Measurements from ENCODE around the gene SMIM41. TPM values are rescaled to one million over a fixed set of nuclear protein-coding genes. Genes with fewer than 3 reads are reported as not detected.
"Not testable (repeated sequence)": the region's sequence is repeated elsewhere in the genome, so short reads cannot be mapped to it uniquely, and the experiment has no call there.

The SMIM41 gene
- total RNA-seq, 1 donor from 2014 or later, result 0.15 TPM

GRCh38 chr12:52085682-52086180 is 6.2 kb downstream of the SMIM41 start:
- DNase-seq (ENCODE audit: low read depth), result no peak

- no peak for DNase-seq (ENCODE audit: low read depth)
Observed at GRCh38 chr12:52086366-52086765, 6.9 kb downstream of the SMIM41 start.

DNA sequence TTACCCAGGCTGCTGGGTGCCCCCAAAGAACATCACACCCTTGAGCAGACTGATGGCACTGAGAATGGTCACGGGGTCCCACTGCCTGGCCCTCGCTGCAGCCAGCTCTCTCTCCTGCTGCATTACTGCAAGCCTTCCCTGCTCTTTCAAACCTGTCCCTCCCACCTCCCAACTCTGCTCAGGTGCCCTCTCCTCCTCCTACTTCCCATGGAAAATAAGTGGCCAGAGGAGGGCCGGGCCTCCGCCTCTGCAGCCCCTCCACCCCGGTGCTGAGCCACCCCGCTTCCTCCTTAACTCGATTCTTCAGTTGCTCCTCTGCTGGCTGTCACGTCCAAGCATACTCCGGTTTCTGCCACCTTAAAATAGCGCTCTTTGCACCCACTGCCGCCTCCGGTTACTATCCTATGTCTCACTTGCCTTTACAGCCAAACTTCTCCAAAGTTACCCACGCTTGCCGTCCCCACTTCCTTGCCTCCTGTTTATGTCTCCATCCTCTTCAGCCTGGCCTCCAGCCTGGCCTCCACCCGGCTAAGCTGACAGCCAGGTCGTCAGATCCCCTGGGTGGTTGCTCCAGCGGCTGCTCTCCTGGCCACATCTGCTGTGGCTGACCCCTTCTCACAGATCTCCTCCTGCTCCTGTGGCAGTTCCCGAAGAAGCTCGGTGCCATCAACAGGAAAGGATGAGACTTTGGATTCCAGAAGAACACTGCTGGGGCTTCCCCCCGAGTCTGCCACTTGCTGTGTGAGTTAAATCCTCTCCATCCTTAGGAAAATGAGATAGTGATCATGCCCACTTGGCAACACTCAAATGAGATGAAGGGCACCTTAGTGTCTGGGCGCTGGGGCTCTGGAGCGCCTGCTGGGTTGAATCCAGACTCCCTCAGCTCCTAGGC is 7.7 kb downstream of the SMIM41 start:
- DNase-seq (ENCODE audit: low read depth), result no peak

GRCh38 chr12:52087961-52088820 is 8.7 kb downstream of the SMIM41 start:
- DNase-seq (ENCODE audit: low read depth), result no peak

DNA sequence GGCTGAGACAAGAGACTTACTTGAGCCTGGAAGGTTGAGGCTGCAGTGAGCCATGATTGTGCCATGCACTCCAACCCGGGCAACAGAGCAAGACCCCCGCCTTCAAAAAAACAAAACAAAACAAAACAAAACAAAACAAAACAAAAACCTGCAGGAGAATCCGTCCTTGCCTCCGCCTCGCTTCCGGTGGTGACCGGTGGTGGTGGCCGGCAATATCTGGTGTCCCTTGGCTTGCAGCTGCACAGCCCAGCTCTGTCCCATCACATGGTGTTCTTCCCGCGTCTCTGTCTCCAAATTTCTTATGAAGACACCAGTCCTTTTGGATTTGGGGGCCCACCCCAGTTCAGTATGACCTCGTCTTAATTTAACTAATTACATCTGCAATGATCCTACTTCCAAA is 10.0 kb downstream of the SMIM41 start:
- DNase-seq (ENCODE audit: low read depth), result no peak

GRCh38 chr12:52090291-52090690 is 10.8 kb downstream of the SMIM41 start:
- no peak for DNase-seq (ENCODE audit: low read depth)

- DNase-seq (ENCODE audit: low read depth), result no peak
Observed at GRCh38 chr12:52091061-52091460, 11.6 kb downstream of the SMIM41 start.

- no peak for DNase-seq (ENCODE audit: low read depth)
Observed at GRCh38 chr12:52091869-52092268, 12.4 kb downstream of the SMIM41 start.

- DNase-seq (ENCODE audit: low read depth), result peak; percentile 41
Observed at GRCh38 chr12:52093346-52093745, 13.8 kb downstream of the SMIM41 start.

DNA sequence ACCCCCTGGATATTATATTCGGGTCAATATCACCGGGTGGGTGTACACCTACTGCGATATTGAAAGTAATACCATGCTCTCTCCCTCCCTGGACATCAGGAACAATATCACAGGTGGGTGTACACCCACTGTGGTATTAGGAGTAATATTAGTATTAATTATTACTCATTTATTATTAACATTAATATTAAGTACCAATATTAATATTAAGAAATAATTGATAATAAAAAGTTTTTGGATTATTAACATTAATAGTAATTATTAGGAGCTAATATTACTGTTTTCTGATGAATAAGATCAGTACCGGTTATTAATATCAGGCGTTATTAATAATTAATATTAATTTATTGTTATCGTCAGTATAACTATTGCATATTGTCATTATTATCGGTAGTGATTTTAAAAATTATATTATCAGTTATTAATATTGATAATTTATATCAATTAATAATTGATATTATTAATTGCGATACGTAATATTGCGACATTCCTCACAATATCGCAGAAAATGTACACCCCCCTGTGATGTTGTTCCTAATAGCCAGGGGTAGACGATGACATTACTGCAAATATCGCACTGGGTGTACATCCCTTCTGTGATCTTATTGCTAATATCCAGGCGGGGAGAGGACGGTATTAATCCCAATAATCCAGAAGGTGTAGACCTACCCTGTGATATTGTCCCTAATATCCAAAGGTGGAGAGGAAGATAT is 17.0 kb downstream of the SMIM41 start:
- DNase-seq (ENCODE audit: low read depth), result no peak

DNA sequence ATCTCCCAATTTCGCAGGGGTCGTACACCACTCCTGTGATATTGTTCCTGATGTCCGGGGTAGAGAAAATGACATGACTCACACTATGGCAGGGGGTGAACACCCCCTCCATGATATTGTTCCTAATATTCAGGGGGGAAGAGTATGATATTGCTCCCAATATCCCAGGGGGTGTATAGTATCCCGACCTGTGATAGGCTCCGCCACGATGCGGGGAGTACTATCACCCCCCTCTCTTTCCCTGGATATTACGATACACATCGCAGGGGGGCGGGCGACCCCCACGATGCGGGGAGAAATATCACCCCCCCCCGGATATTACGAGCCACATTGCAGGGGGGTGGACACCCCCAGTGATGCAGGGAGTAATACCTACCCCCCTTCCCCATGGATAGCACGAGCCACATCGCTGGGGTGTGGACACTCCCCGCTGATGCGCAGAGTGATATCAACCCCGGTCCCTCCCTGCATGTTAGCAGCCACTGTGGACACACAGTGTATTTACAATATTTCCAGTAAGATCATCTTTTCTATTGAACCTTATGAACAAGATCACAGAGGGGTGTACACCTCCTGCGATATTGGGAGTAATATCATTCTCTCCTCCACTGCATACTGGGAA is 17.7 kb downstream of the SMIM41 start:
- DNase-seq (ENCODE audit: low read depth), result no peak

DNA sequence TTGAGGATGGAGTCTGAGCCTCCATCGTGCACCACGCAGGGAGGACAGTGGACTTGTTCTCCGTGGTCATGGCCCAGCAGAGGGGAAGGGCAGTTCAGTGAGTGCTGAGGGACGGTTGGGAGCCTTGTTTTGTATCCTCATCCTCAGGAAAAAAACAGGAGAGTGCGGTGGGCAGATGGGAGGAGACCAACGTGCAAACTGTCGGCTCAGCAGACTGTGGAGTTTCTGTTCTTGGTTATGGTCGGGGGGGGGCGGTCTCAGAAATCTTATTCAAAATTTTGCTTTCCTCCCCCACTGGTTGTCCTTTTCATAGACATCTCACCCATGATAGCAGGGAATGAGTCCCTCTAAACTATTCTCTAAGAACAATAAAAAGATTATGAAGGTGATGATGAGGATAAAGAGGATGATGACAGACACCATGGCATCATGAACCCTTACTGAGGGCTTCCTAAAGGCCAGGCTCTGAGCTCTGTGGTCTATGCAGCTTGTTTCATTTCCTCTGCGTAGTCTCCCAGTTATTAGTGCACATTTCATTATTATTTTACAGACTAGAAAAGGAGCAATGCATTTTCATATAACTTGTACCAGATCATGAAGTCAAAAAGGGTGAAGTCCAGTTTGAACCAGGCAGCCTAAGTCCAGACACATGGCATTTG is 25.1 kb downstream of the SMIM41 start:
- DNase-seq (ENCODE audit: low read depth), result not testable (repeated sequence)

DNA sequence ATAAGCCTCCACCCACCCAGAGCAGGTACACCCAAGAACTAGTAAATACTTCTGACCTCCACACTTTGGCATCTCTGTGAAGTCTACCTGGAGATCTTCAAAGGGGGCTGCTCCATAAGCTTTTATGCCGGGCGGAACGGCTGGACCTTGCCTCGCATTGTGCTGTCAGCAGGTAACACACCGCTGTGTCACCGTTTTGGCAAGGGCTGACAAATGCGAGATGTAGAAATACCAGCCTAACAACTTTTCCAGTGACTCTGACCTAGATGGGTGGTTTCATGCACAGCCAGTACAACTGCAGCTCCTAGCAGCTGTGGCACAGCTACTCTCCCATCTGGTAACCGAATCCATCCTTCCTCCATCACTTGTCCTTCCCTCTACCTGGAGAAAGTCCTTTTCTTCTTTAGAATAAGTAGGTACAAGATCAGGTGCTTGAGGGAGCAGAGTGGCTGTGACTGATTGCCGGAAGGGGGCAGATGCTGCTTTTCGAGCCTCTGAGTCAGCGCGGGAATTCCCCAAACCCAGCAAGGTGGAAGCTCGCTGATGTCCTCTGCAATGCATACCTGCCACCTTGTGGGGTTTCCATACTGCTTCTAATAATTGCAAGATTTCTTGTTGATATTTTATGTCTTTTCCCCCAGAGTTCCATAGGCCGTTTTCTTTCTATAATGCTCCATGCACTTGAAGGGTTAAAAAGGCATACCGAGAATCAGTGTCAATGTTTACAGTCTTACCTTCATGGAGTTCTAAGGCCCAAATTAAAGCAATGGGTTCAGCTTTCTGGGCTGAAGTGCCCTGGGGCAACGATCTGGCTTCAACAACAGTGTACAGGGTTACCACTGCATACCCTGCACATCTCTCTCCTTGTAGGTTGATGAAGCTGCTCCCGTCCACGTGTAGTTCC is 37.0 kb downstream of the SMIM41 start:
- peak; percentile 59 for DNase-seq (ENCODE audit: low read depth)

DNA sequence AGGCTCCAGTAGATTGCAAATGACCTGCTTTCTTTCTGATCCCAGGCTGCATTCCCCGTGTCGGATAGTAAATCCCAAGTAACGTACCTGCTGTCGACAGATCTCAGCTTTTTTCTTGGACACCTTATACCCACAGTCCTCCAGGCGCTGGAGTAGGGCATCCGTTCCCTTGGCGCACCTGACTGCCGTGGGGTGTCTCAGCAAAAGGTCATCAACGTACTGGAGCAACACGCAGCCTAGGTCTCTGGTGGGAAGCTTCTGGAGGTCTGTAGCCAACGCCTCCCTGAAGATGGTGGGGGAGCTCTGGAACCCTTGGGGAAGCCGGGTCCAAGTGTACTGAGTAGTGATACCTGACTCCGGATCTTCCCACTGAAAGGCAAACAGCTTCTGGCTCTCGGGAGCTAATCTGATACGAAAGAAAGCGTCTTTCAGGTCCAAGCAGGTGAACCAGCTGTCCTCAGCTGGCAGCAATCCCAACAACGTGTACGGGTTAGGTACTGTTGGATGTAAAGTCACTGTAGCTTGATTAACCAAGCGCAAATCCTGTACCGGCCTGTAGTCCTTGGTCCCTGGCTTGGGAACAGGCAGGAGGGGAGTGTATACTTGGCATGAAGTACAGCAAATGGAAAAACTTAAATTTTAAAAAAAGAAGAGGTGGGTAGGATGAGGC is 38.4 kb downstream of the SMIM41 start:
- DNase-seq (ENCODE audit: low read depth), result peak; percentile 47

DNA sequence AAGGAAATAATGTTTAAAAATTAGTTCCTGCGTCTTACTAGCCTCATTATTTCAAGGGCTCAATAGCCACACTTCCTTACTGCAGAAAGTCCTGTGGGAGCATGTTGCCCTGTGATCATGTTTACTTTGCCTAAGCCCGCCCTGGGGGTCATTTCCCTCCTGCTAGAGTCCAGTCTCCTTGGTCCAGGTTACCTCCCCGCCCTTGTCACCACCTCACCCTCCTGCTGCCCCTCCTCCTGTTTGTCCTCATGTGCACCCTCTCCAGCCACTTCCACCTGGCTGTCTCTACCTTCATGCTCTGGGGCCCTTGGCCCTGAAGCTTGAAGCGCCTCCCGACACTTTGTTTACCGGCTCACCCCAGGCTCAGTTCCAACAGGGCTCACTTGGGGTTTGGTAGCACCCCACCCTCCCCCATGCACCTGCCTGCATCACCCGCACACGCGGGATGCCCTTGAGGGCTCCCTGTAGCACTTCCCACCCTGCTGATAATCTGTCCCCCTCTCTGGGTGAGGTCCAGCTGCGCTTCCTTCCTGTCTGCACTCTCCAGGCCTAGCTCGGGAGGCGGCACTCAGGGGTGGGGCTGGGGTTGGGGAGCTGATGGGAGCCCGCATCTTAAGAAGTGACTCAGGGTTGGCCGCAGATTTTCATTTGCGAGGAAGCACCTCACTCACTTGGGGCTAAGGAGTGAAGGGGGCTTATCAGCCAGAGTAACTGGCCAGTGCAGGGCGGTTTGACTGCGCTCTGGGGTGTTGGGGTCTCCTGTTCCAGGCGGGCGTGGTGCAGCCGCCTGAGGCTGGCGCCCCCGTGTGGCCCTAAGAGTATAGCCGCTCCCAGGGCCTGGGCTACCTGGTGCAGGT is 40.1 kb downstream of the SMIM41 start:
- DNase-seq (ENCODE audit: low read depth), result peak; percentile 70

GRCh38 chr12:52120951-52121823 is 41.7 kb downstream of the SMIM41 start:
- DNase-seq (ENCODE audit: low read depth), result no peak

GRCh38 chr12:52121824-52122539 is 42.5 kb downstream of the SMIM41 start:
- DNase-seq (ENCODE audit: low read depth), result peak; percentile 28

Data from renal cortical epithelial cell (primary cell).